Testis (tissue), 3 donors: ENCODE results near the gene TRIP6. TPM values are rescaled to one million over a fixed set of nuclear protein-coding genes. Genes with fewer than 3 reads are reported as not detected.

Source experiments
- DNase-seq: peaks from one replicate; pipeline ENCODE4 v3.0.0-alpha.2; 2019
- H3K27ac ChIP-seq, 2 donors: fragments of 200-600 bp; sonication (generic); one replicate each; pipeline ENCODE4 v1.5.1; 2019
- H3K27me3 ChIP-seq: fragments of 200-600 bp; sonication (generic); one replicate; pipeline ENCODE4 v1.5.1; 2019
- H3K36me3 ChIP-seq: fragments of 200-600 bp; sonication (generic); one replicate; pipeline ENCODE4 v1.5.1; 2017; ENCODE audit warnings: low read depth; ENCODE audit errors: missing control alignments
- H3K4me1 ChIP-seq: fragments of 200-600 bp; sonication (generic); one replicate; pipeline ENCODE4 v1.5.1; 2019
- H3K4me3 ChIP-seq, 2 donors: fragments of 200-600 bp; sonication (generic); one replicate each; pipeline ENCODE4 v1.5.1; 2017 to 2019
- H3K9me3 ChIP-seq: fragments of 200-600 bp; sonication (generic); one replicate; pipeline ENCODE4 v1.5.1; 2017
- CTCF ChIP-seq, 3 experiments: fragments of 450-650 bp in 2 of 3; fragments of 200-600 bp in 1 of 3; sonication (generic) in 1 of 3; IDR thresholded peaks; one replicate each; pipeline ENCODE4 v1.5.1; 2016 to 2019; ENCODE audit warnings: antibody characterized with exemption in 3 of 3, mild to moderate bottlenecking in 2 of 3, moderate library complexity in 1 of 3
- POLR2A ChIP-seq: fragments of 450-650 bp; IDR thresholded peaks from one replicate; pipeline ENCODE4 v1.6.1; 2017; ENCODE audit warnings: antibody characterized with exemption, mild to moderate bottlenecking, moderate library complexity
- WGBS, 2 donors: methylation state at CpG; one replicate each; pipeline ENCODE4 v1.1.5; 2018; 5-methylcytosine and 5-hydroxymethylcytosine counted together
- intact Hi-C: fragments of 100-400 bp; cut with DNase I; formaldehyde crosslinking; loops from one replicate; pipeline ENCODE4 v1.15.1; 2023; ENCODE audit warnings: low total_unique reads
- polyA plus RNA-seq: library from polyadenylated mRNA; stranded (reverse); fragments of 350-450 nt; fragmentation: Illumina TruSeq; extraction: RNeasy Lipid Tissue Mini Kit (QIAGEN cat#74804); gene quantifications from one replicate; pipeline ENCODE4 v1.2.3, GENCODE V29; 2014; ENCODE audit warnings: low read depth, low replicate concordance; ENCODE audit not compliant: insufficient read depth
- total RNA-seq, 2 donors: library from RNA; depleted of rRNA; stranded (reverse); fragments of >200 nt; gene quantifications; one replicate each; pipeline ENCODE4 v1.2.3, GENCODE V29; 2016

TRIP6 gene
- total and polyA plus RNA-seq, 3 donors from 2014 or later: 46.8 to 99.6 (median 49.8) TPM

GRCh38 chr7:100890653-100891567, 23.7 kb downstream of the TRIP6 start:
- peak overlapping the region; percentile 84 for H3K27ac ChIP-seq
- 14 to 17% methylated on average over 29 to 39 of the region's 43 CpGs for WGBS, 2 donors
- no peak for TF ChIP-seq POLR2A
- no peak for TF ChIP-seq CTCF (IDR thresholded peaks at IDR 0.05)
- no peak for DNase-seq
- peaks cover 24% of the 10 kb centered on the region for H3K4me1 ChIP-seq
- intact Hi-C loops: no loop called here
- no peaks in the 10 kb centered on the region for H3K27me3 ChIP-seq
- H3K36me3 ChIP-seq: no peaks in the 10 kb centered on the region
- H3K9me3 ChIP-seq: no peaks in the 10 kb centered on the region
- peak overlapping the region in 1 of 2 donors; percentile 75 for H3K4me3 ChIP-seq

GRCh38 chr7:100891568-100892247, 24.5 kb downstream of the TRIP6 start:
- H3K4me1 ChIP-seq: peaks cover 28% of the 10 kb centered on the region
- no peaks in the 10 kb centered on the region for H3K9me3 ChIP-seq
- 65 to 77% methylated on average over 8 of the region's 8 CpGs for WGBS, 2 donors
- no peak for DNase-seq
- H3K36me3 ChIP-seq: no peaks in the 10 kb centered on the region
- H3K27ac ChIP-seq: no peak overlapping the region
- H3K27me3 ChIP-seq: no peaks in the 10 kb centered on the region
- intact Hi-C loops: no loop called here
- no peak overlapping the region for H3K4me3 ChIP-seq
- no peak for TF ChIP-seq POLR2A
- no peak for TF ChIP-seq CTCF (IDR thresholded peaks at IDR 0.05)

GRCh38 chr7:100892364-100893317, 25.5 kb downstream of the TRIP6 start:
- Histone ChIP-seq H3K9me3 (no peaks in the 10 kb centered on the region), H3K4me3 (no peak overlapping the region), H3K36me3 (no peaks in the 10 kb centered on the region), H3K4me1 (peaks cover 28% of the 10 kb centered on the region), H3K27me3 (no peaks in the 10 kb centered on the region), H3K27ac (no peak overlapping the region)
- 88 to 90% methylated on average over 24 to 44 of the region's 44 CpGs for WGBS, 2 donors
- DNase-seq: no peak
- no peak for TF ChIP-seq POLR2A
- TF ChIP-seq CTCF (IDR thresholded peaks at IDR 0.05): no peak
- intact Hi-C loops: no loop called here

- Histone ChIP-seq H3K4me3 (no peak overlapping the region), H3K27me3 (no peaks in the 10 kb centered on the region), H3K36me3 (no peaks in the 10 kb centered on the region), H3K9me3 (no peaks in the 10 kb centered on the region), H3K4me1 (peaks cover 28% of the 10 kb centered on the region), H3K27ac (no peak overlapping the region)
- DNase-seq: no peak
- TF ChIP-seq POLR2A (no peak), CTCF (IDR thresholded peaks at IDR 0.05) (no peak)
- WGBS, 2 donors: 89 to 100% methylated on average over 2 to 32 of the region's 32 CpGs
- intact Hi-C loops: no loop called here
These were observed 26.2 kb downstream of the TRIP6 start for GRCh38 chr7:100893318-100893895.
